HUES48 (cell line): Measurements from ENCODE around the gene GPR137B.

Experiments
- H3K27ac ChIP-seq: one replicate; pipeline ENCODE4 v1.7.0; 2013; ENCODE audit warnings: low read depth, low read length, inconsistent platforms
- H3K27me3 ChIP-seq: 2 replicates; pipeline ENCODE4 v1.6.1; 2013; ENCODE audit warnings: mild to moderate bottlenecking, low read length; ENCODE audit not compliant: control insufficient read depth, insufficient read depth
- H3K36me3 ChIP-seq: 2 replicates; pipeline ENCODE4 v1.6.1; 2013; ENCODE audit warnings: low read length; ENCODE audit not compliant: control insufficient read depth, insufficient read depth
- H3K4me1 ChIP-seq: 2 replicates; pipeline ENCODE4 v1.6.1; 2013; ENCODE audit warnings: mild to moderate bottlenecking, low read length; ENCODE audit not compliant: control insufficient read depth, insufficient read depth
- H3K4me3 ChIP-seq: 2 replicates; pipeline ENCODE4 v1.5.1; 2013; ENCODE audit warnings: mild to moderate bottlenecking, low read depth, low read length
- H3K9ac ChIP-seq: 2 replicates; pipeline ENCODE4 v1.6.1; 2013; ENCODE audit warnings: mild to moderate bottlenecking, low read depth, low read length, moderate library complexity
- H3K9me3 ChIP-seq: 2 replicates; pipeline ENCODE4 v1.6.1; 2013; ENCODE audit warnings: low read length; ENCODE audit not compliant: control insufficient read depth, insufficient read depth

Gene GPR137B

GRCh38 chr1:236119943-236120484 is 22.3 kb upstream of the GPR137B start:
- no peaks in the 10 kb centered on the region for H3K36me3 ChIP-seq
- H3K9me3 ChIP-seq: no peaks in the 10 kb centered on the region
- H3K4me1 ChIP-seq: no peaks in the 10 kb centered on the region
- H3K27me3 ChIP-seq: no peaks in the 10 kb centered on the region
- no peak overlapping the region for H3K4me3 ChIP-seq
- H3K9ac ChIP-seq: no peak overlapping the region
- no peak overlapping the region for H3K27ac ChIP-seq

- Histone ChIP-seq H3K4me1 (no peaks in the 10 kb centered on the region), H3K9me3 (no peaks in the 10 kb centered on the region), H3K4me3 (no peak overlapping the region), H3K27me3 (no peaks in the 10 kb centered on the region), H3K9ac (no peak overlapping the region), H3K27ac (no peak overlapping the region), H3K36me3 (no peaks in the 10 kb centered on the region)
Observed at GRCh38 chr1:236120721-236121153, 21.6 kb upstream of the GPR137B start.

- H3K4me1 ChIP-seq: no peaks in the 10 kb centered on the region
- no peak overlapping the region for H3K4me3 ChIP-seq
- H3K9ac ChIP-seq: no peak overlapping the region
- H3K9me3 ChIP-seq: no peaks in the 10 kb centered on the region
- H3K27me3 ChIP-seq: no peaks in the 10 kb centered on the region
- no peak overlapping the region for H3K27ac ChIP-seq
- no peaks in the 10 kb centered on the region for H3K36me3 ChIP-seq
Observed at GRCh38 chr1:236122176-236122575, 20.2 kb upstream of the GPR137B start.

GRCh38 chr1:236123563-236123962 is 18.8 kb upstream of the GPR137B start:
- H3K4me1 ChIP-seq: no peaks in the 10 kb centered on the region
- H3K27me3 ChIP-seq: no peaks in the 10 kb centered on the region
- H3K27ac ChIP-seq: no peak overlapping the region
- no peak overlapping the region for H3K9ac ChIP-seq
- H3K4me3 ChIP-seq: no peak overlapping the region
- no peaks in the 10 kb centered on the region for H3K9me3 ChIP-seq
- H3K36me3 ChIP-seq: no peaks in the 10 kb centered on the region

GRCh38 chr1:236124965-236125364 is 17.4 kb upstream of the GPR137B start:
- no peak overlapping the region for H3K27ac ChIP-seq
- H3K4me3 ChIP-seq: no peak overlapping the region
- H3K36me3 ChIP-seq: no peaks in the 10 kb centered on the region
- no peak overlapping the region for H3K9ac ChIP-seq
- H3K4me1 ChIP-seq: peaks cover 12% of the 10 kb centered on the region
- no peaks in the 10 kb centered on the region for H3K9me3 ChIP-seq
- no peaks in the 10 kb centered on the region for H3K27me3 ChIP-seq

GRCh38 chr1:236127045-236127444 is 15.3 kb upstream of the GPR137B start:
- Histone ChIP-seq H3K9ac (no peak overlapping the region), H3K27ac (no peak overlapping the region), H3K36me3 (no peaks in the 10 kb centered on the region), H3K9me3 (no peaks in the 10 kb centered on the region), H3K4me1 (peaks cover 12% of the 10 kb centered on the region), H3K4me3 (no peak overlapping the region), H3K27me3 (no peaks in the 10 kb centered on the region)

GRCh38 chr1:236128646-236129178 is 13.6 kb upstream of the GPR137B start:
- Histone ChIP-seq H3K4me1 (peaks cover 12% of the 10 kb centered on the region), H3K36me3 (no peaks in the 10 kb centered on the region), H3K9ac (no peak overlapping the region), H3K9me3 (no peaks in the 10 kb centered on the region), H3K27ac (no peak overlapping the region), H3K27me3 (no peaks in the 10 kb centered on the region), H3K4me3 (no peak overlapping the region)

- no peak overlapping the region for H3K27ac ChIP-seq
- H3K9ac ChIP-seq: no peak overlapping the region
- H3K9me3 ChIP-seq: no peaks in the 10 kb centered on the region
- no peak overlapping the region for H3K4me3 ChIP-seq
- H3K27me3 ChIP-seq: no peaks in the 10 kb centered on the region
- no peaks in the 10 kb centered on the region for H3K36me3 ChIP-seq
- H3K4me1 ChIP-seq: peaks cover 12% of the 10 kb centered on the region
Observed at GRCh38 chr1:236129306-236129705, 13.0 kb upstream of the GPR137B start.

- H3K4me1 ChIP-seq: peaks cover 12% of the 10 kb centered on the region
- no peak overlapping the region for H3K4me3 ChIP-seq
- H3K27me3 ChIP-seq: no peaks in the 10 kb centered on the region
- H3K9ac ChIP-seq: no peak overlapping the region
- H3K9me3 ChIP-seq: no peaks in the 10 kb centered on the region
- no peaks in the 10 kb centered on the region for H3K36me3 ChIP-seq
- no peak overlapping the region for H3K27ac ChIP-seq
Observed at GRCh38 chr1:236130372-236130771, 12.0 kb upstream of the GPR137B start.

GRCh38 chr1:236131916-236132315 is 10.4 kb upstream of the GPR137B start:
- no peak overlapping the region for H3K4me3 ChIP-seq
- H3K9ac ChIP-seq: no peak overlapping the region
- H3K27me3 ChIP-seq: no peaks in the 10 kb centered on the region
- H3K27ac ChIP-seq: no peak overlapping the region
- H3K36me3 ChIP-seq: no peaks in the 10 kb centered on the region
- no peaks in the 10 kb centered on the region for H3K9me3 ChIP-seq
- peaks cover 12% of the 10 kb centered on the region for H3K4me1 ChIP-seq

GRCh38 chr1:236132420-236133046 is 9.8 kb upstream of the GPR137B start:
- Histone ChIP-seq H3K9ac (no peak overlapping the region), H3K27ac (no peak overlapping the region), H3K4me3 (no peak overlapping the region), H3K27me3 (no peaks in the 10 kb centered on the region), H3K4me1 (peaks cover 12% of the 10 kb centered on the region), H3K36me3 (no peaks in the 10 kb centered on the region), H3K9me3 (no peaks in the 10 kb centered on the region)
